Uterus (tissue), 4 donors: ENCODE results near the gene MRPS31. TPM values are rescaled to one million over a fixed set of nuclear protein-coding genes. Genes with fewer than 3 reads are reported as not detected.

Experiments
- DNase-seq, 2 donors: peaks; one replicate each; pipeline ENCODE4 v3.0.0-alpha.2; 2019 to 2020
- H3K27ac ChIP-seq, 2 donors: fragments of 200-600 bp; sonication (generic); 1 replicate in 1 of 2; 2 replicates in 1 of 2; pipeline ENCODE4 v1.5.1; 2016 to 2018
- H3K27me3 ChIP-seq, 2 donors: fragments of 200-600 bp; sonication (generic); one replicate each; pipeline ENCODE4 v1.5.1; 2018 to 2019; ENCODE audit warnings: control low read depth in 1 of 2
- H3K36me3 ChIP-seq, 2 donors: fragments of 200-600 bp; sonication (generic); one replicate each; pipeline ENCODE4 v1.5.1; 2019; ENCODE audit warnings: control low read depth in 1 of 2
- H3K4me1 ChIP-seq, 2 donors: fragments of 200-600 bp; sonication (generic); one replicate each; pipeline ENCODE4 v1.5.1; 2018 to 2019; ENCODE audit warnings: control low read depth in 1 of 2
- H3K4me3 ChIP-seq, 2 donors: fragments of 200-600 bp; sonication (generic); 1 replicate in 1 of 2; 2 replicates in 1 of 2; pipeline ENCODE4 v1.5.1; 2018 to 2019; ENCODE audit warnings: mild to moderate bottlenecking in 1 of 2
- H3K9me3 ChIP-seq, 2 donors: fragments of 200-600 bp; sonication (generic); one replicate each; pipeline ENCODE4 v1.5.1; 2019; ENCODE audit warnings: control low read depth in 1 of 2
- POLR2A ChIP-seq, 2 donors: fragments of 450-650 bp; IDR thresholded peaks; one replicate each; pipeline ENCODE4 v1.6.1; 2016; ENCODE audit warnings: antibody characterized with exemption in 2 of 2, mild to moderate bottlenecking in 1 of 2, moderate library complexity in 1 of 2
- intact Hi-C: fragments of 100-400 bp; cut with DNase I; formaldehyde crosslinking; loops from one replicate; pipeline ENCODE4 v1.15.1; 2023; ENCODE audit warnings: low total_unique reads
- total RNA-seq, 4 donors: library from RNA; depleted of rRNA in 3 of 4; stranded (reverse); fragments of >200 nt in 3 of 4; gene quantifications; one replicate each; pipeline versions ENCODE4 v1.1.0 to v1.2.4, GENCODE V29; 2014 to 2023
- TF ChIP-seq, protein P1 (sequence below), 4 experiments: fragments of 200-600 bp in 2 of 4; fragments of 450-650 bp in 2 of 4; sonication (generic) in 2 of 4; IDR thresholded peaks; one replicate each; pipeline ENCODE4 v1.5.1; 2016 to 2019; ENCODE audit warnings: antibody characterized with exemption in 4 of 4, mild to moderate bottlenecking in 2 of 4, moderate library complexity in 1 of 4
- donor health status: DM: yes; HTN: yes; CAD: no.

MRPS31 gene
- total RNA-seq, 4 donors from 2014 or later: 6.1 to 31.5 (median 27.9) TPM

DNA sequence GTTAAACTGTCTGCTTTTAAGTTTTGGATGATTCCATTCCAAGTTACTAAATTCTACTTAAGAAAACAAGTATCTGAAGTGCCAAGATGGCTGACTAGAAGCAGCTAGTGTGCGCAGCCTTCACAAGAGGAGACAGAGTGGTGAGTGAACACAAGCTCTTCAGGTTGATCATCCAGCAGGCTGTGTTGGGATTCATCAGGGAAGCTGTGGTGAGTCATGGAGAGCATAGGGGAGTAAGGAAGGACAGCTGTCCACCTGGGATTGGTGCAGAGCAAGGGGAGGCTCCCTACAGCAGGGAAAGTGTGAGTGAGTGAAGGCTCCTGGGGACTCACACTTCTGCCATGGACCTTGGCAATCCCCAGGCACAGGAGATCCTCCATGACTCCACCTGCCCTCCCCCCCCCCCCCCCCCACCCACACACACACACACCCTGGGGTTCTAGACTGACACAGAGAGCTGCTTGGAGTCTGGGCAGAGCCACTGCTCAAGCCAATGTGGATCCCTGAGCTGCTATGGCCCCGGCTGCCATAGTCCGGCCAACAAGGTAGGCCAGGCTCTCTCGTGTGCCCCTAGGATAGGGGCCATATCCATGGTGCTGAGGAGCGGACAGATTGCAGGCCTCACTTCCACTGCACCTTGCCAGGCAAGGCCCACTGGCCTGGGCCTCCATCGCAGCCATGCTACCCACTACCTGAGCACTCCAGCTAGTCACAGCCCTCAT lies 41.9 kb upstream of the MRPS31 start:
- intact Hi-C loops: no loop called here
- Histone ChIP-seq H3K27me3 (no peaks in the 10 kb centered on the region), H3K4me1 (no peaks in the 10 kb centered on the region), H3K9me3 (peaks cover 0 to 22% of the 10 kb centered on the region in 2 donors), H3K27ac (no peak overlapping the region), H3K36me3 (no peaks in the 10 kb centered on the region), H3K4me3 (no peak overlapping the region)
- TF ChIP-seq, protein P1, sequence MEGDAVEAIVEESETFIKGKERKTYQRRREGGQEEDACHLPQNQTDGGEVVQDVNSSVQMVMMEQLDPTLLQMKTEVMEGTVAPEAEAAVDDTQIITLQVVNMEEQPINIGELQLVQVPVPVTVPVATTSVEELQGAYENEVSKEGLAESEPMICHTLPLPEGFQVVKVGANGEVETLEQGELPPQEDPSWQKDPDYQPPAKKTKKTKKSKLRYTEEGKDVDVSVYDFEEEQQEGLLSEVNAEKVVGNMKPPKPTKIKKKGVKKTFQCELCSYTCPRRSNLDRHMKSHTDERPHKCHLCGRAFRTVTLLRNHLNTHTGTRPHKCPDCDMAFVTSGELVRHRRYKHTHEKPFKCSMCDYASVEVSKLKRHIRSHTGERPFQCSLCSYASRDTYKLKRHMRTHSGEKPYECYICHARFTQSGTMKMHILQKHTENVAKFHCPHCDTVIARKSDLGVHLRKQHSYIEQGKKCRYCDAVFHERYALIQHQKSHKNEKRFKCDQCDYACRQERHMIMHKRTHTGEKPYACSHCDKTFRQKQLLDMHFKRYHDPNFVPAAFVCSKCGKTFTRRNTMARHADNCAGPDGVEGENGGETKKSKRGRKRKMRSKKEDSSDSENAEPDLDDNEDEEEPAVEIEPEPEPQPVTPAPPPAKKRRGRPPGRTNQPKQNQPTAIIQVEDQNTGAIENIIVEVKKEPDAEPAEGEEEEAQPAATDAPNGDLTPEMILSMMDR (IDR thresholded peaks at IDR 0.05): no peak
- TF ChIP-seq POLR2A (IDR thresholded peaks at IDR 0.05): no peak
- no peak for DNase-seq

DNA sequence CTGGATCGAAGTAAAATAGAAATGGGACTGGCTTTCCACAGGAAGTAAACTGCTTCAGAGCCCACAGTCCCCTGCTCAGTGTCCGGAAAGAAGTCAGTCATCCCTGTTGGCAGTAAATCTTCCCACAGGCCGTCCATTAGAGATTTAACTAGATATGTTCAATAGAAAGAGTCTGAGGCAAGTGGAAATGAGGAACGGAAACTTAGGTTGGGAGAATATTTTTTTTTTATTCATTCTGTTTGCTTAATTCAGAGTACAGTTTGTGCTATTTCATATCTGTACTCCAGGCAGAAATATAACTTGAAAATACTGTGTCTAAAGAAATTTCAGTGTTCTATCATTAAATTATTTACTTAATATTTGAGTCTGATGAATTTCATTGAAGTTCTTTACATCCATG lies 41.1 kb upstream of the MRPS31 start:
- Histone ChIP-seq H3K4me3 (no peak overlapping the region), H3K36me3 (no peaks in the 10 kb centered on the region), H3K9me3 (peaks cover 0 to 22% of the 10 kb centered on the region in 2 donors), H3K27ac (no peak overlapping the region), H3K4me1 (no peaks in the 10 kb centered on the region), H3K27me3 (no peaks in the 10 kb centered on the region)
- TF ChIP-seq, protein P1 (IDR thresholded peaks at IDR 0.05): no peak
- no peak for TF ChIP-seq POLR2A (IDR thresholded peaks at IDR 0.05)
- intact Hi-C loops: no loop called here
- DNase-seq: no peak

DNA sequence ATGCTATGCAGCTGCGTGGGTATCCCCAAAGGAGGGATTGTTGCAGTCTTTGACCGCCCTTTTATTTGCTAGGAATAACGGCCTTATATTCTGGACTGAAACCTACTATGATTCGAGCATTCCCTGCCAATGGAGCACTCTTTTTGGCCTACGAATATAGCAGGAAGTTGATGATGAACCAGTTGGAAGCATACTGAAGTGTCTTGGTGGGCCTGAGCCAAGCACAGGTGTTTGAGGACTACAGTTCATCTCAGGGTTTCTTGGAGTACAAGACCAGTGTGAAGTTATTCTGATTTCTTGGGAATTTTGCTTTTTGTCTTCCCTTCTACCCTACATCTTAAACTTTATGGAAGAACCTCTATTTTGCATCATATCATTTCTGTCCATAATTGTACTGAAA lies 38.5 kb upstream of the MRPS31 start:
- no peaks in the 10 kb centered on the region for H3K4me1 ChIP-seq
- no peak overlapping the region for H3K27ac ChIP-seq
- TF ChIP-seq POLR2A (IDR thresholded peaks at IDR 0.05): no peak
- TF ChIP-seq, protein P1 (IDR thresholded peaks at IDR 0.05): no peak
- intact Hi-C loops: no loop called here
- H3K36me3 ChIP-seq: no peaks in the 10 kb centered on the region
- no peaks in the 10 kb centered on the region for H3K27me3 ChIP-seq
- no peak for DNase-seq
- peaks cover 0 to 3% of the 10 kb centered on the region in 2 donors for H3K9me3 ChIP-seq
- H3K4me3 ChIP-seq: no peak overlapping the region

DNA sequence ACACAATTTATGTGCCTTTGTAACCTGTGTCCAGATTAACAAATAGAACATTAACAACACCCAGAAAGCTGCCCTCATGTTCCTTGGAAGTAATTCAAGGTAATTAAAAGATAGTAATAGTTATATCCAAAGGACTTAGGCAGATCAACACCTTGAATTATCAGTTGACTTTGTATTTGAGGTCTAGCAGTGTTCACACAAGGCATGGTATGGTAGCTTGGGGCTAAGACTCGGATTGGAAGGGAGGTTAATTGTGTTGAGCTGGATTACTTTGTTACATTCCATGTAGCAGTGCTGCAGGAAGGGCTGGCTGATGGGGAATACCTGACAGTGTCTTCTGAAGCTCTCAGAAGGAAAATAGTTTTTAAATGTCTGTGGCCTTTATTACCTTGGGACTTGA lies 35.3 kb upstream of the MRPS31 start:
- Histone ChIP-seq H3K4me3 (no peak overlapping the region), H3K27ac (no peak overlapping the region), H3K27me3 (no peaks in the 10 kb centered on the region), H3K36me3 (no peaks in the 10 kb centered on the region), H3K4me1 (no peaks in the 10 kb centered on the region), H3K9me3 (no peaks in the 10 kb centered on the region)
- TF ChIP-seq, protein P1 (IDR thresholded peaks at IDR 0.05): no peak
- TF ChIP-seq POLR2A (IDR thresholded peaks at IDR 0.05): no peak
- DNase-seq: no peak
- intact Hi-C loops: no loop called here

DNA sequence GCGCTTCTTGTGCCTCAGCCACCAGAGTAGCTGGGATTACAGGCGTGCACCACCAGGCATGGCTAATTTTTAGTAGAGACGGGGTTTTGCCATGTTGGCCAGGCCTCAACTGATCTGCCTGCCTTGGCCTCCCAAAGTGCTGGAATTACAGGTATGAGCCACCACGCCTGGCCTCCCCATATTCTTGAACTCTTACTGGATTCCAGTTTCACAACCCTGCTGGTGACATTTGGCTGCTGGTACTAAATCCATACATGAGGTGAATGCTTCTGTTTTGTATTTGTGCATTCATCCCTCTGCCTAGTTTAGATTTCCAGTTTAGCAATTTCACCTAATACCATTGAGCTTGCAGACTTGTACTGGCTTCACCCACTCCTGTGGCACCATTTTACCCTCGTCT lies 32.3 kb upstream of the MRPS31 start:
- TF ChIP-seq POLR2A (IDR thresholded peaks at IDR 0.05): no peak
- TF ChIP-seq, protein P1 (IDR thresholded peaks at IDR 0.05): no peak
- intact Hi-C loops: no loop called here
- Histone ChIP-seq H3K27me3 (no peaks in the 10 kb centered on the region), H3K27ac (no peak overlapping the region), H3K4me3 (no peak overlapping the region), H3K9me3 (no peaks in the 10 kb centered on the region), H3K36me3 (no peaks in the 10 kb centered on the region), H3K4me1 (no peaks in the 10 kb centered on the region)
- no peak for DNase-seq
